NCI-H2107 treated with DMSO at 0.1 percent for 48 hours (cell line): ENCODE results near the gene FBXO39.
"Not testable (repeated sequence)": the region's sequence is repeated elsewhere in the genome, so short reads cannot be mapped to it uniquely, and the experiment has no call there.

Experiments
- DNase-seq: peaks from one replicate; lab custom pipeline; 2025; ENCODE audit not compliant: unreplicated experiment; lab: John Stamatoyannopoulos, UW

Gene FBXO39

DNA sequence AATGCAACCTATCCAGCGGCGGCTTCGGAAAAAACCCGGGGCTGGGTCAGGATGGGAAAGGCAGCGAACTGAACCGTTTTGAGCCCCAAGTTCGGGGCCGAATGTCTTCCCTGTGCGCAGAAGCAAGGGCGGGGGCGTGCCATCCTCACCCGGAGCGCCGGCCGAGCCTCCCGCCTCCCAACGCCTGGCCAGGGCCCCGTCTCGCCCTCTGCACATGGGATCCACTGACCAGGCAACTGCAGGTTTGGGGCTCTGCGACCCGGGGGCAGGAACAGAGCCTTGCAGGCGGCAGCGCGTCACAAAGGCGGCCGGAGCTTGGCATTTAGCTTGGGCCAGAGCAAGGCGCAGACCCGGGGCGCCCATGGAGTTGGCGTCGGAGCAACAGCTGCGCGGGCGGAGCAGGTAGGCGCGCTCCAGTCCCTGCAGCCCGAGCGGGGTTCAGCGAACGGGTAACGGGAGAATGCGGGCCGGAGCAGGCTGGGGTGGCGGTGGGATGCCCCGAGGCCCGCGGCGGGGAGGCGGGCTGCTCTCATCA lies at the start of gene FBXO39:
FBXO39 (plus strand) TSS at position 345 of the 535 bp plus-strand sequence. CDS start 3,654 bp downstream, outside the sequence.
- DNase-seq = no peak

DNA sequence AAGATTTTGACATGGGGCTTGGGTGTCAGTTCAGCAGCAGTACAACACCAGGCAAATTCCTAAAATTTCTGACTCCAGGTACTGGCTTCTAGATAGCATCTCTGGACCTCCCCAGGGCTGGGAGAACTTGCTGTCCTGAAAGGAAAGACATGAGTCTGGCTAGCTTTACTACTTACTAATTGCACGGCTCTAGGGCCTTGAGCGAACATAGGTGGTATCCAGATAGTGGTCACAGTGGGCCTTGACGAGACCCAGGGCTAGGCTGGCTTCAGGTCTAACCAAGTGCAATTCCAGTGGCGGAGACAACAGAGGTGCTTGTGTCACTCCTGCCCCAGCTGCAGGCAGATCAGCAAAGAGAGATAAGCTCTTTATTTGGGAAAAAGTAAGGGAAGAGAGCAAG lies 46.5 kb upstream of the FBXO39 start:
- DNase-seq = no peak

DNA sequence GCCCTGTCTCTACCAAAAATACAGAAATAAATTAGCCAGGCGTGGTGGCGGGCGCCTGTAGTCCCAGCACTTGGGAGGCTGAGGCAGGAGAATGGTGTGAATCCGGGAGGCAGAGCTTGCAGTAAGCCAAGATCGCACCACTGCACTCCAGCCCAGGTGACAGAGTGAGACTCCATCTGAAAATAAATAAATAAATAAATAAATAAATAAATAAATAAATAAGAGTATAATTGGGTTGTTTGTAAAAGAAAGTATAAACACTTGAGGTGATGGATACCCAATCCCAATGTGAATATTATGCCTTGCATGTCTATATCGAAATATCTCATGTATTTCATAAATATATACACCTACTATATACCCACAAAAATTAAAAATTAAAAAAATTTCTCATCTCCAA lies 29.4 kb upstream of the FBXO39 start:
- not testable (repeated sequence) for DNase-seq

DNA sequence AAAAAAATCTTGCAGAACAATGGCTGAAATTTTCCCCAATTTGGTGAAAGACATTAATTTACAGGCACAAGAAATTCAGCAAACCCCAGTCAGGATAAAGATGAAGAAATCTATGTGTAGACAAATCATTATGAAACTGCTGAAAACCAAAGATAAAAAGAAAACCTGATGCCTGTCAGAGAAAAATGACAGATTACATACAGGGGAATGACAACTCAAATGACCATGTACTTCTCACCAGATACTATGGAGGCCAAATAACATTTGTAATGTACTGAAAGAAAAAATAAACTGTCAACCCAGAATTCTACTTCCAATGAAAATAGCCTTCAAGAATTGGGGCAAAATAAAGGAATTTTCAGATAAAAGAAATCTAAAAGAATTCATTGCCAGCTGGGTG lies 27.4 kb upstream of the FBXO39 start:
- DNase-seq = no peak

DNA sequence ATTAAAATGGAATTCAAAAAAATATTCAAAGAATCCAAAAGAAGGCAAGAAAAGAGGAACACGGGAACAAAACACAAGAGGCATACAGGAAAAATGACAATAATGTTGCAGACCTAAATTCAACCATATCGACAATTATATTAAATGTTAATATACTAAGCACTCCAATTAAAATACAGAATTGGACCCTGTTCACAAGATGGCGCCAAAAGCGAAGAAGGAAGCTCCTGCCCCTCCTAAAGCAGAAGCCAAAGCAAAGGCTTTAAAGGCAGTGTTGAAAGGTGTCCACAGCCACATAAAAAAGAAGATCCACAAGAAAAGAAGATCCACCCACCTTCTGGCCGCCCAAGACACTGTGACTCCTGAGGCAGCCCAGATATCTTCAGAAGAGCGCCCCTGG lies 26.5 kb upstream of the FBXO39 start:
- DNase-seq = no peak

DNA sequence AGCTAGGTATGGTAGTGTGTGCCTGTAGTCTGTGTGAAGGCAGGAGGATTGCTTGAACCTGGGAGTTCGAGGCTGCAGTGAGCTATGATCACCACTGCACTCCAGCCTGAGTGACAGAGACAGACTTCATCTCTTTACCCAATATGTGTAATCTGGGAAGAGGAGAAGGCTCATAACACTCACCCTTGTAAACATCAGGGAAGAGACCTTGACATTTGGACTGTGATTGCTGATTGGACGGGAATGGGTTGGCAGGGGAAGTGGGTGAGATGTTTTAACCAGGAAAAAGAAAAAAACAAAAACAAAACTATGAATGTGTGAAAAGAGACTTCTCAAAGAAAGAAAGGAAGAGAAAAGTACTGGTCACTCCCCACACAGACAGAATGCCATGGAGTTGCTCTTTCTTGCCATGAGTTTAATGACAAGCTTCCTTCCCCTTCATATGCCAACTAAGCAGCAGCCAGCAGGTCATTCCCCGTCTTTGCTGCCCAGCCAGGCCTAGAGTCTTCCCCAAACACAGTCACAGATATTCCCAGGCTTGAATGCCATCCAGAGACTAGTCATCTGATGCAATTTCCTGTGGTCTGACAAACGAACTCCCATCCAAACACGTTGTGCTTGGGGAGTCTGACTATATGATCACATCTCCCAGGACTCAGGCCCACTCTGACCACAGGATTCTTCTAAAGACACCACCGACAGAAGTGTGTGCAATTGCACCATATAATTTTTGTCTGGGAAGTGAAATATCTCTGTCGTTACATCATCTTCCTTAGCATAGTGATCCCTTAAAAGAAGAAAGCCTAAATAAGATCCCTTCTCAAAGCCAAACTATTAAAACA lies 23.7 kb upstream of the FBXO39 start:
- DNase-seq = no peak

DNA sequence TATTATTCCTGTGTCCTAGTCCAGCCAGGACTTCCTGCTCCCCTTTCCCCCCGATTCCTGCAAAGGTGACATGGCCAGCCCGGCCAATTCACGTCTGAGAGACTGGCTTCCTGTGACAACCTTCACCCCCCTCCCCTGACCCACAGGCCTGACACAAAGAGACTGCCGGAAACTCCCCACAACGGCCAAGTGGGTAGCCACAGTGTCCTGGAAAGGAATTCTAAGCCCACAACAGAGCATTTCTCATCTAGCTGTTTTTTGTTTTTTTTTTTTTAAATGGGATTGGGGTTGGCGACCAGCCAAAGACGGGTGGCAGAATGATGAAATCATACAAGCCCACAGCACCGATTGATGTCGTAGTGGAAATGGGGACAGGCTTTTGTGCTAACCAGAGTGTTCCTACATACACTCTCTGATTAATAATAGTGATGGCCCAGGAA lies 23.0 kb upstream of the FBXO39 start:
- DNase-seq = no peak

DNA sequence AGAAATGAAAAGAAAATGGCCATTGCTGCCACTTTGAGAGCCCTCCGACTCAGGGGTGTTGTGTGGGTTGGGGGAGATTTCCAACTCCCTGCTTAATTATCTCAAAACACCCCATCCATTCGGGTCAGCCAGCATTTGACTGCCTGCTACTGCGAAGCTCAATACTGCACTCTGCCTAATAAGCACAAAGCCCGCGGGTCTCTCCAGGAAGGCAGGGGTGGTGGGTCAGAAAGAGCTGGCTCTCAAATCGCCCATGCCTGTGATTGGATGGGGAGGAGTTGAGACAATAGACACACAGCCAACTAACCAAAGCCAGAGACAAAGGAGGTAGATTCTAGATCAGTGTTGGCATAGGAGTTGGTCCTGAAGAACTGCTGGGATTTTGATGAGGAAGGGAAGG lies 22.5 kb upstream of the FBXO39 start:
- DNase-seq = no peak

DNA sequence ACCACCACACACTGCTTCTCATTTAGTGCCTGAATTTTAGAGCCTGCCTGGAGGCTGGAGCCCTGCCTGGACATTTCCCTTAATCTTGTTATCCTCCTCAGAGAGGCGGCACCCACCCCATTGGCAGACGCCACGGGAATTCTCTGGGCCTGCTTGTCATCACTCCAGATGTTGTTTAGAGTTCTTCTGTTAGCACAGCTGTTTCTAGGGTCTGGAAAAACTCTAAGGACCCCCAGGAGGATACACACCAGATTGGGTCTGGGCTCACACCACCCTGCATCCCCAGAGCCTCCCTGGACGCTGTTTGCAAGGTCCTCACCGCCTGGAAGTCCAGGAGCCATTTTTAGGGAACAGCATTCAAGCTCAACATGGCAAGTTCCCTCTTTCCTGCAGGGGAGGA lies 20.7 kb upstream of the FBXO39 start:
- DNase-seq = no peak

DNA sequence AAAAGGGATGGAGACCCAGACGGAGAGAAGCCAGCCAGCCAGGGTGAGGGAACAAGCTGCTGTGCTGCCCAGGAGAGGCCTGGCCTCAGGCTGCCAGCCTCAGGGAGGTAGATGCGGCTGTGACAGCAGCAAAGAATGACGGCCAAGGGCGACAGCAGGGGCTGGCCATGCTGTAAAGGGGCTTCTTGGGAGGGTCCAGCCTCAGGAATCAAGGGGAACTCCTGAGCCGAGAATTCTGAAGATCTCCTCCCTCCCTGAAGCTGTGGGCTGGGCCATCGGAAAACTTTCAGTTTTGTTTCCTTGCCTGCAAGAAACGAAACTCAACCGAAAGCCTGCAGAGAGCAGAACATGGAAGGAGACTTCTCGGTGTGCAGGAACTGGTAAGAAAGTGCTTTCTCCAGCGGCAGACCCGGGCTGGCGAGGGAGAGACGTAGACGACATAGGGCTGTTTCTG lies 20.3 kb upstream of the FBXO39 start, which contains the start of gene XAF1:
XAF1 (plus strand) TSS at position 316 of the 454 bp plus-strand sequence; CDS start at position 349, 33 bp downstream.
- no peak for DNase-seq

DNA sequence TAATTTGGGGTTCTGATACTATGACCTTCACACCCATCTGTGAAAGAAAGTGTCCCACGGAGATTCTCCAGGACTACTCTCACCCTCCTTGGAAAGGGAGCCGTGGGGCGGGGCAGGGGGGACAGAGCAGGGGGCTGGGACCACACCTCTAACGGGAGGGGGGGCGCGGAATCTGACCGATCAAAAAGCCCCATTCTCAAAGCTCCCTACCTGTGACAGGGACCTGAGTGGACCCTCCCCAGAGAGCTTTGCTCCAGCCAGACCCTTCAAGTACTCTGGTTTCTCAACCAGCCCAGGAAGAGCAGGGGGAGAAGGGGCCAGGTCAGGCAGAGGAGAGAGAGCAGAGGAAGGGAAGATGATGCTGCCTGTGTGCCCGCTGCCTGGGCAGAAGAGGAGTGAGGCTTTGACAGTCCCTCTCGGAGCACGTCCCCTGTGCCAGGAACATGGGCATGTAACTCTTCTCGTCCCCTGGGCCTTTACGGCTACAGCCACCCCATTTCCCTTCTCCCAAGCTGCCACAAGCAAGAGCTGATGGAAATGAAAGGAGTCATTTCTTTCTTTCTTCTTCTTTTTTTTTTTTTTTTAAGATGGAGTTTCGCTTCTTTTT lies 19.5 kb upstream of the FBXO39 start:
- DNase-seq = no peak

DNA sequence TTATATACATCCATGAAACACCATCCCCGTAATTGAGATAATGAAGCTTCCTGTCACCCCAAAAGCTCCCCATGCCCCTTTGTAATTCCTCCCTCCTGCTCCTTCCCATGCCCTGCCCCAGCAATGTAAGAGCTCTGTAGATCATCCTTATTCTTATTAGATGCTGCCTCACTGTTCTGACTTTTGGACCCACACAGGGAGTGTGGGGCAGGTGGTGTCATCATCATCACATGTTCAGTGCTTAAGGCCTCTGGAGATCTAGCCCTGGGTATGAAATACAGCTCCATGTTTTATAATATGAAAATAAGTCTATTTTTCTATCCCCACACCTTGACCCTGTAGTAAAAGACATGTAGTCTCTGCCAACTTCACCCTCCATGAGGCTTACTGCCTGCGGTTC lies 18.3 kb upstream of the FBXO39 start:
- DNase-seq = no peak

DNA sequence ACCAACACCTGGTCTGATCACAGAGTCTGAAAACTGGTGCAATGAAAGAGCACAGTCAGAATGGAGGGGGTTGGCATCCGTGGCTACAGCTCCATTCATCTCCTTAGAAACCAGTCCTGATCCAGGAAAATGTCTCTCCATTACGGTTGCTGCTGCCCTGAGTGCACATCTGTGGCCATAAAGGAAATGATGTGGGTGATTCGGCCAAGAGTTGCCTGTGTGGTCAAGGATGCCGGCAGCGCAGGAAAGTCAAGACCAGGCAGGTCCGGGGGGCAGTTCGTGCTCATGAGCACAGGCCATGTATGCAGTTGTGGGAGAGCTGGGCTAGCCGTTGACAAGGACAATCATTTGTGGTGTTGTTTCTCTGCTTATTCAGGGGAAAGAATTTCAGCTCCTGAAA lies 14.2 kb upstream of the FBXO39 start:
- DNase-seq = no peak

DNA sequence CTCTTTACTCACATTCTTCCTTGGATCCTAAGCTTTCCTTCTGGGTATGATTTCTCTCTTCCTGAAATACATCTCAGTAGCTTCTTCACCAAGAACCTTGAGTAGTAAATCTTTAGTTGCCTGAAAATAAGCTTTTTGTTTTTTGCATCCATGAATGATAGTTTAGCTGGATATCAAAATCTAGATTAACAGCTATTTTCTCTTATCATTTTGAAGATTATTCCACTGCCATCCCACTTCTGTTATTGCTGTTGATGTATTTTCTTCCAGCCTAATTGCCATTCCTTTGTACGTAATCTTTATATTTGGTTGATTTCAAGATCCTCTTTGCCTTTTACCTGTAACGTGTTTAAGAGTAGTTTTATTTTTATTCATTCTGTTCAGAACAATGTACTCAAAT lies 7.6 kb upstream of the FBXO39 start:
- DNase-seq = no peak

DNA sequence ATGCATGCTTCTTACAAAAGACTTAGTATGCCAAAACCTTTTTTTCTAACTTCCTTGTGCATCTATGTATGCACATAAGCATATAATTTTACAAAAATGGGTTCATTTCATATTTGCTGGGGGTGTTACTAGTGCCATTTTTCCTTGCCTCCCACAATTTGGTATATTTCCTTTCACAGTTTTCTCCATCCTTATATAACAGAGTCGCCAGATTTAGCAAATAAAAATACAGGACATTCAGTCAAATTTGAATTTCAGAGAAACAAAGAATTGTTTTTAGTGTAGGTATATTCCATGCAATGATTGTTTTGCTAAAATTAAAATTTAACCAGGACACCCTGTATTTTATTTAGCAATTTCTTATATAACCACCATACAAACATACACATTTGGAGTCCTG lies 4.0 kb upstream of the FBXO39 start:
- DNase-seq = no peak

DNA sequence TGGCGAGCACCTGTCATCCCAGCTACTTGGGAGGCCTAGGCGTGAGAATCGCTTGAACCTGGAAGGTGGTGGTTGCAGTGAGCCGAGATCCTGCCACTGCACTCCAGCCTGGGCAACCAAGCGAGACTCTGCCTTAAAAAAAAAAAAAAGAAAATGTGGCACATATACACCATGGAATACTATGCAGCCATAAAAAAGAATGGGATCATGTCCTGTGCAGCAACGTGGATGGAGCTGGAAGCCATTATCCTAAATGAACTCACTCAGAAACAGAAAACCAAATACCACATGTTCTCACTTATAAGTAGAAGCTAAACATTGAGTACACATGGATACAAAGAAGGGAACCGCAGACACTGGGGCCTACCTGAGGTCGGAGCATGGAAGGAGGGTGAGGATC lies 1.1 kb upstream of the FBXO39 start:
- not testable (repeated sequence) for DNase-seq

DNA sequence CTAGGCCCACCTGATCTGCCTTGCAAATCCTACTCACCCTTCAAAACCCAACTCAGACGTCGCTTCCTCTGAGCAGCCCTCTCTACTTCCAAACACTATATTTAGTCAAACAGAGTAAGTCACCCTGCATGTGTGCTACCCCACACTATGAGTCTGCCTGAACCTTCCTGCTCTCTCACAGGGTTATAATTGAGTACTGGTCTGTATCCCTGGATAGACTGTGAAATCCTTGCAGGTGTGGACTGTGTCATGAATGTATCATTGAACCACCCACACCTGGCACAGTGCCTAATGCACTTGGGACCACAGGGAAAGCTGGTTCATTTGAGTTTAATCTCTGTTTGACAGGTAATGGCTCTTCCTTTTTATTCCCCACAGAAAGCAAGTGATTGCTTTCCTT lies 3.4 kb downstream of the FBXO39 start:
- no peak for DNase-seq

DNA sequence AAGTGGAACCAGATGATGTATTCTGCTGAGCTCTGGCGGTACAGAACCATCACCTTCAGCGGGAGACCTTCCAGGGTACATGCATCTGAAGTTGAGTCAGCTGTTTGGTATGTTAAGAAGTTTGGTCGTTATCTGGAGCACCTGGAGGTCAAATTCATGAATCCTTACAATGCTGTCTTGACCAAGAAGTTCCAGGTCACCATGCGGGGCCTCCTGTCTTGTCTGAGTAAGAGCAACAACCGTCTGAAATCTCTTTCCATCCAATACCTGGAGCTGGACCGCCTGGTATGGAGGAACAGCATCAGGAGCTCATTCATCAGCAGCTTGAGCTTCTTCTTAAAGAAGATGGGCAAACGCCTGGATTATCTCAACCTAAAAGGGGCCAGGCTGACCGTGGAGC lies 4.0 kb downstream of the FBXO39 start:
- no peak for DNase-seq

DNA sequence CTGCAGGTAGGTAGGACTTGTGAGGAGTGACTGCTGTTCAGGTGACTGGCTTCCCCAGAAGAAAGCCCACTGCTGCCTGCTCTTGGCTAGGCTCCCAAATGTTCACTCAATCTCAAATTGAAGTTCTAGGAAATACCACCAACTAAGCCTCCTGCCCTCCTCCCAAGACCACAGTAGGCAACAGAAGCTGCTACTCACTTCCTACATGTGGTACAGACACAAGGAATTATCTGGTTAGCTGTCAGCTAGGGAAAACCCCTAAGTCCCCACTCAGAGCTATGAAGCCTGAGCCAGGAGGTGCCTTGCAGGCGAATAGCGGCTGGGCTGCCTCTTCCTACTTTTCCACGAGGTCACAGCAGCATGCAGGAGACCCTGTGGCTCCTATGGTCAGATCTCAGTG lies 4.9 kb downstream of the FBXO39 start:
- DNase-seq = no peak

DNA sequence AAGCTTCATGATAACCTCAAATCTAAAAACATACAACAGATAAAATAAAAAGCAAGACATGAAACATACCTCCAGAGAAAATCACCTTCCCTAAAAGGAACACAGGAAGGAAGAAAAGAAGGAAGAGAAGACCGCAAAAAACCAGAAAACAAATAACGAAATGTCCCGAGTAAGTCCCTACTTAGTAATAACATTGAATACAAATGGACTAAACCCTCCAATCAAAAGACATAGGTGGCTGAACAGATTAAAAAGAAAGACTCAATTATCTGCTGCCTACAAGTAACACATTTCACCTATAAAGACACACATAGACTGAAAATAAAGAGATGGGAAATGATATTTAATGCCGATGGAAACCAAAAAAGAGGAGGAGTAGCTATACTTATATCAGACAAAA lies 6.2 kb downstream of the FBXO39 start:
- no peak for DNase-seq

DNA sequence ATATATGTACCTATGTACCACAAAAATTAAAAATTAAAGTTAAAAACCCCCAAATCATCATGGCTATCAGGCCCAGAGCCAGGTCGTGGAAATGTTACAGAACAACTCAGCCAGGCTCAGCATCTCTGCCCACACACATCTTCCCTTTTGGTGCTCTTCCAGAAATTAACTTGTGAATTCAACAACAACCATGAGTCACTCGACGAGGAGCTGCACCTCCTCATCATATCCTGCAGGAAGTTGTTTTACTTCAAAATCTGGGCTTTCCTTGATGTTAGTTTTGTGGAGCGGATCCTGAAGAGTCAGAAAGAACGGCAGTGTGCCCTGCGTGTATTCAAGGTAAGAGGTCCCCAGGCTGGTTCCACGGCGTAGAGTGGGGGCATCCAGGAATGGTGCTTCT lies 10.6 kb downstream of the FBXO39 start:
- DNase-seq = no peak

DNA sequence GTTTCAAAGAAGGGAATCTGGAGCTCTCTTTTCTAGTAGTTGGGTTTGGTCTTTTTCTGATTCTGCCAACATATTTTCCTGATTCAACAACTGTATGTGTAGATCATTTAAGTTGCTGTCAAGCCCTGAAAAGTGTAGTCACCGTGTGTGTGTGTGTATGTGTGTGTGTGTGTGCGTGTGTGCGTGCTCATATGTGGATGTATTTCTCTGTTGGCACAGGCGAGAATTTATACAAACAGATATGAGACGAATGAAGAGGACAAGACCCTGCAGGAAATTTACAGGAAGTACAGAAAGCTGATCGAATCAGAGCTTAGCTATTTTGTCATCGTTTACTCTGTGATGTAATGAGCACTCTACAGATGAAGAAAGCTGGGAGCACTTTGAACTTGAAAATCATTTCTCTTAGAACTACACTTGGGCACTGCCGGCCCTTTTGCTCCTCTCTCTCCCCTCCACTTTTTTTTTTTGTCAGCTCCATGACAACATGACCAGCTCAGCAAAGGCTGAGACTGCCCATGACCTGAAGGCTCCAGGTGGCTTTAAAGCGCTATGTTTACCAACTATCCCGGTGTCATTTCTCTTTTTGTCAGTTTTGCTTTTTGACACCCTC lies 11.2 kb downstream of the FBXO39 start:
- no peak for DNase-seq
